Spleen (tissue), 13 donors: Measurements from ENCODE around the gene NPHS1. TPM values are rescaled to one million over a fixed set of nuclear protein-coding genes. Genes with fewer than 3 reads are reported as not detected.

Source experiments
- DNase-seq: peaks from one replicate; pipeline ENCODE4 v3.0.0-alpha.2; 2020
- H3K27ac ChIP-seq, 8 donors: fragments of 200-600 bp; sonication (generic) in 7 of 8; 1 replicate in 4 of 8; 2 replicates in 4 of 8; pipeline versions ENCODE4 v1.5.0 to v1.8.0; 2016 to 2021; ENCODE audit warnings: inconsistent platforms in 4 of 8, mild to moderate bottlenecking in 4 of 8, moderate library complexity in 1 of 8
- H3K27me3 ChIP-seq, 7 donors: fragments of 200-600 bp; sonication (generic) in 6 of 7; replicated peaks in 1 of 7; 1 replicate in 4 of 7; 2 replicates in 3 of 7; pipeline versions ENCODE4 v1.5.0 to v1.8.0; 2016 to 2021; ENCODE audit warnings: inconsistent platforms in 3 of 7, mild to moderate bottlenecking in 1 of 7
- H3K36me3 ChIP-seq, 6 donors: fragments of 200-600 bp; sonication (generic) in 5 of 6; 1 replicate in 4 of 6; 2 replicates in 2 of 6; pipeline versions ENCODE4 v1.5.0 to v1.8.0; 2016 to 2021; ENCODE audit warnings: inconsistent platforms in 2 of 6
- H3K4me1 ChIP-seq, 6 donors: fragments of 200-600 bp; sonication (generic) in 5 of 6; 1 replicate in 3 of 6; 2 replicates in 3 of 6; pipeline versions ENCODE4 v1.5.0 to v1.8.0; 2016 to 2021; ENCODE audit warnings: inconsistent platforms in 3 of 6
- H3K4me3 ChIP-seq, 8 donors: fragments of 200-600 bp; sonication (generic) in 7 of 8; 1 replicate in 4 of 8; 2 replicates in 4 of 8; pipeline versions ENCODE4 v1.5.0 to v1.8.0; 2016 to 2021; ENCODE audit warnings: inconsistent platforms in 4 of 8, mild to moderate bottlenecking in 4 of 8, moderate library complexity in 2 of 8
- H3K9me3 ChIP-seq, 8 donors: fragments of 200-600 bp; sonication (generic) in 7 of 8; 1 replicate in 4 of 8; 2 replicates in 4 of 8; pipeline versions ENCODE4 v1.5.0 to v1.8.0; 2016 to 2021; ENCODE audit warnings: inconsistent platforms in 4 of 8
- CTCF ChIP-seq, 11 experiments: fragments of 200-600 bp in 7 of 11; fragments of 450-650 bp in 4 of 11; sonication (generic) in 4 of 11; IDR thresholded peaks in 8 of 11; conservative IDR thresholded peaks in 3 of 11; 1 replicate in 7 of 11; 2 replicates in 4 of 11; pipeline versions ENCODE4 v1.4.0 to v1.8.0; 2016 to 2021; ENCODE audit warnings: antibody characterized with exemption in 11 of 11, inconsistent platforms in 4 of 11, mild to moderate bottlenecking in 1 of 11
- POLR2A ChIP-seq, 3 donors: fragments of 450-650 bp; IDR thresholded peaks; one replicate each; pipeline ENCODE4 v1.5.1; 2017; ENCODE audit warnings: antibody characterized with exemption in 3 of 3, mild to moderate bottlenecking in 1 of 3
- POLR2AphosphoS5 ChIP-seq, 3 donors: sonication (generic); formaldehyde crosslinking; IDR thresholded peaks; one replicate each; pipeline ENCODE4 v1.5.1; 2017; ENCODE audit warnings: antibody characterized with exemption in 3 of 3
- WGBS, 5 donors: extraction: QIAGEN DNeasy Blood & Tissue Kit in 3 of 5; methylation state at CpG; one replicate each; pipeline versions ENCODE4 v1.1.5 to v1.1.7; 2013 to 2018; 5-methylcytosine and 5-hydroxymethylcytosine counted together
- intact Hi-C: fragments of 100-400 bp; cut with DNase I; formaldehyde crosslinking; loops from one replicate; pipeline ENCODE4 v1.15.0; 2023; ENCODE audit warnings: low total_unique reads
- long read RNA-seq, 2 donors: transcript quantifications; one replicate each; lab custom pipeline, GENCODE V29; 2026
- polyA plus RNA-seq, 3 donors: library from polyadenylated mRNA; stranded (reverse); fragments of 200-250 nt; gene quantifications; one replicate each; pipeline ENCODE4 v1.2.1, GENCODE V29; 2013
- total RNA-seq, 7 donors: library from RNA; depleted of rRNA in 3 of 7; stranded (reverse); fragments of >200 nt in 3 of 7; fragmentation: NEBNext Ultra II Directional in 4 of 7; extraction: Animal tissue kit (Norgen Biotek cat#: 25700) in 4 of 7; gene quantifications; one replicate each; pipeline versions ENCODE4 v1.1.0 to v1.2.1, GENCODE V29; 2016 to 2021
- donor health status: healthy with polysubstance abuse.
- donor health status: DM: no; HTN: no; CAD: no; lungs with moderate emphysema.
- donor health status: DM: no; HTN: no; CAD: no.
- donor health status: Bipolar disorder and iron deficiency.
- donor health status: healthy.
- donor health status: DM: no; HTN: no; CAD: no.
- donor health status: DM: yes; HTN: yes; CAD: no.

Gene NPHS1, protein sequence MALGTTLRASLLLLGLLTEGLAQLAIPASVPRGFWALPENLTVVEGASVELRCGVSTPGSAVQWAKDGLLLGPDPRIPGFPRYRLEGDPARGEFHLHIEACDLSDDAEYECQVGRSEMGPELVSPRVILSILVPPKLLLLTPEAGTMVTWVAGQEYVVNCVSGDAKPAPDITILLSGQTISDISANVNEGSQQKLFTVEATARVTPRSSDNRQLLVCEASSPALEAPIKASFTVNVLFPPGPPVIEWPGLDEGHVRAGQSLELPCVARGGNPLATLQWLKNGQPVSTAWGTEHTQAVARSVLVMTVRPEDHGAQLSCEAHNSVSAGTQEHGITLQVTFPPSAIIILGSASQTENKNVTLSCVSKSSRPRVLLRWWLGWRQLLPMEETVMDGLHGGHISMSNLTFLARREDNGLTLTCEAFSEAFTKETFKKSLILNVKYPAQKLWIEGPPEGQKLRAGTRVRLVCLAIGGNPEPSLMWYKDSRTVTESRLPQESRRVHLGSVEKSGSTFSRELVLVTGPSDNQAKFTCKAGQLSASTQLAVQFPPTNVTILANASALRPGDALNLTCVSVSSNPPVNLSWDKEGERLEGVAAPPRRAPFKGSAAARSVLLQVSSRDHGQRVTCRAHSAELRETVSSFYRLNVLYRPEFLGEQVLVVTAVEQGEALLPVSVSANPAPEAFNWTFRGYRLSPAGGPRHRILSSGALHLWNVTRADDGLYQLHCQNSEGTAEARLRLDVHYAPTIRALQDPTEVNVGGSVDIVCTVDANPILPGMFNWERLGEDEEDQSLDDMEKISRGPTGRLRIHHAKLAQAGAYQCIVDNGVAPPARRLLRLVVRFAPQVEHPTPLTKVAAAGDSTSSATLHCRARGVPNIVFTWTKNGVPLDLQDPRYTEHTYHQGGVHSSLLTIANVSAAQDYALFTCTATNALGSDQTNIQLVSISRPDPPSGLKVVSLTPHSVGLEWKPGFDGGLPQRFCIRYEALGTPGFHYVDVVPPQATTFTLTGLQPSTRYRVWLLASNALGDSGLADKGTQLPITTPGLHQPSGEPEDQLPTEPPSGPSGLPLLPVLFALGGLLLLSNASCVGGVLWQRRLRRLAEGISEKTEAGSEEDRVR (N-terminal part only)
- total RNA-seq, result under 1 TPM in 2 of 7 donors, not detected in 5; 0.20 to 0.60 TPM
- polyA plus RNA-seq, result under 1 TPM; 0.10 to 0.58 (median 0.13) TPM
- long read RNA-seq, donor 1, result 0 reads
- long read RNA-seq, donor 2, partial matches to known transcripts, result 61 of 133 reads
- long read RNA-seq, donor 2, other reads (novel, unspliced or antisense), result 72 of 133 reads

GRCh38 chr19:35852029-35852780, at the start of gene NPHS1:
Gene NPHS1 (minus strand): TSS chr19:35852504. CDS start chr19:35851837, 667 bp downstream.
- no peaks in the 10 kb centered on the region for H3K36me3 ChIP-seq
- no peak for DNase-seq
- intact Hi-C loops, result no loop called here
- 45 to 75% (median 65%) methylated on average over 9 of the region's 9 CpGs for WGBS, 5 donors
- no peak within 1 kb of the TSS for H3K4me3 ChIP-seq
- H3K9me3 ChIP-seq, result no peaks in the 10 kb centered on the region
- TF ChIP-seq POLR2AphosphoS5 (IDR thresholded peaks at IDR 0.05) (no peak), POLR2A (IDR thresholded peaks at IDR 0.05) (no peak), CTCF (IDR thresholded peaks at IDR 0.05 in 8 of 11, conservative IDR thresholded peaks at IDR 0.05 in 3 of 11) (no peak)
- no peak within 1 kb of the TSS for H3K27ac ChIP-seq
- H3K4me1 ChIP-seq, result peaks cover 5 to 14% (median 13%) of the 10 kb centered on the region in 6 donors
- peaks cover 0 to 99% (median 60%) of the 10 kb centered on the region in 7 donors for H3K27me3 ChIP-seq

DNA sequence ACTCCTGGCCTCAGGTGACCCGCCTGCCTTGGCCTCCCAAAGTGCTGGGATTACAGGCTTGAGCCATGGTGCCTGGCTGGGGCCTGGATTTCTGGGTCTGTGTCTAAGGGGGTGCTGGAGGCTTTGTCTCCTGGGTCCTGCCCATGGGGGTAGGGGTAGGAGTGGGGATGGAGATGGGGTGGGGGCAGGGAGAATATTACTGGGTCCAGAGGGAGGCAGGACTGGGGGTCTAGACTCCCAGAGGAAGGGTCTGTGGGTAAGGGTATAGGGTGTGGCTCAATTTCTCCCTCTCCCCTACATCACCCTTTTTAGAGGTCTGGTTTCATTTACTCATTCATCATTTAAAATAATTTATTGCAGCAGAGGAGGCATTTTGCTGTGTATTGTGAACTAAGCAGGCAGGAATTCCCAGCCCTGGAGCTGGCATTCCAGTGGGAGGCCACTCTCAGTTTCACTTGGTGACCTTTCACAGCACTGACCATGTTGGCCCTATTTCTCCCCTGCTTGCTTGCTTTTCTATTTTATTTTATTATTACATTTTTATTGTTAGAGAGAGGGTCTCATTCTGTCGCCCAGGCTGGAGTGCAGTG, 48.8 kb upstream of the NPHS1 start:
- intact Hi-C loops, result no loop called here
- Histone ChIP-seq H3K4me3 (peak overlapping the region in 7 of 8 donors; percentile 69 to 89 (median 83)), H3K4me1 (peaks cover 27 to 88% (median 68%) of the 10 kb centered on the region in 6 donors)

More for the DNA sequence above, 48.8 kb upstream of the NPHS1 start:
- DNase-seq, result peak; percentile 81
- H3K27me3 ChIP-seq, result no peaks in the 10 kb centered on the region
- TF ChIP-seq POLR2AphosphoS5 (IDR thresholded peaks at IDR 0.05) (no peak), CTCF (IDR thresholded peaks at IDR 0.05 in 8 of 11, conservative IDR thresholded peaks at IDR 0.05 in 3 of 11) (no peak)
- H3K27ac ChIP-seq, result peak overlapping the region; percentile 86 to 99 (median 96)
- peaks cover 0 to 30% (median 17%) of the 10 kb centered on the region in 6 donors for H3K36me3 ChIP-seq
- 68 to 94% (median 75%) methylated on average over 1 to 2 of the region's 2 CpGs for WGBS, 5 donors
- no peaks in the 10 kb centered on the region for H3K9me3 ChIP-seq
